NCI-H2196 treated with DMSO at 0.1 percent for 48 hours (cell line): Measurements from ENCODE around the gene KRT20.

Experiments used
- DNase-seq: peaks from one replicate; lab custom pipeline; 2025; ENCODE audit not compliant: unreplicated experiment; lab: John Stamatoyannopoulos, UW

Gene KRT20

GRCh38 chr17:40854175-40854814, 30.7 kb downstream of the KRT20 start:
- no peak for DNase-seq

- DNase-seq: no peak
Observed at GRCh38 chr17:40852364-40852763, 32.7 kb downstream of the KRT20 start.

- DNase-seq: no peak
Observed at GRCh38 chr17:40850293-40850972, 34.6 kb downstream of the KRT20 start.

GRCh38 chr17:40849723-40850122, 35.3 kb downstream of the KRT20 start:
- no peak for DNase-seq

- no peak for DNase-seq
Observed at GRCh38 chr17:40848583-40849235, 36.3 kb downstream of the KRT20 start.

GRCh38 chr17:40846515-40847144, 38.4 kb downstream of the KRT20 start:
- no peak for DNase-seq

GRCh38 chr17:40844671-40845107, 40.4 kb downstream of the KRT20 start:
- no peak for DNase-seq

GRCh38 chr17:40843242-40843641, 41.8 kb downstream of the KRT20 start:
- DNase-seq: no peak

- no peak for DNase-seq
Observed at GRCh38 chr17:40841246-40841645, 43.8 kb downstream of the KRT20 start.

- DNase-seq: no peak
Observed at GRCh38 chr17:40839194-40839593, 45.8 kb downstream of the KRT20 start.

- no peak for DNase-seq
Observed at GRCh38 chr17:40836020-40836419, 49.0 kb downstream of the KRT20 start.

GRCh38 chr17:40833882-40834281, 51.2 kb downstream of the KRT20 start:
- no peak for DNase-seq

GRCh38 chr17:40832840-40833239, 52.2 kb downstream of the KRT20 start:
- DNase-seq: no peak

GRCh38 chr17:40830085-40830776, 54.8 kb downstream of the KRT20 start:
- DNase-seq: no peak

GRCh38 chr17:40828454-40829044, 56.5 kb downstream of the KRT20 start:
- DNase-seq: no peak

GRCh38 chr17:40827746-40828453, 57.1 kb downstream of the KRT20 start:
- DNase-seq: no peak
